Suppressor macrophage (primary cell): ENCODE results near the gene KCNJ12.
"Not testable (repeated sequence)": the region's sequence is repeated elsewhere in the genome, so short reads cannot be mapped to it uniquely, and the experiment has no call there.

Experiments used
- DNase-seq, 4 experiments: peaks; one replicate each; pipeline ENCODE4 v3.0.0-alpha.2; 2020 to 2022

Gene KCNJ12

GRCh38 chr17:21349358-21350050, 26.7 kb upstream of the KCNJ12 start:
- not testable (repeated sequence) for DNase-seq

GRCh38 chr17:21350495-21350894, 25.7 kb upstream of the KCNJ12 start:
- not testable (repeated sequence) for DNase-seq

- DNase-seq: no peak
These were observed 24.6 kb upstream of the KCNJ12 start for GRCh38 chr17:21351366-21352065.

GRCh38 chr17:21352221-21352980, 23.8 kb upstream of the KCNJ12 start:
- no peak for DNase-seq

DNA sequence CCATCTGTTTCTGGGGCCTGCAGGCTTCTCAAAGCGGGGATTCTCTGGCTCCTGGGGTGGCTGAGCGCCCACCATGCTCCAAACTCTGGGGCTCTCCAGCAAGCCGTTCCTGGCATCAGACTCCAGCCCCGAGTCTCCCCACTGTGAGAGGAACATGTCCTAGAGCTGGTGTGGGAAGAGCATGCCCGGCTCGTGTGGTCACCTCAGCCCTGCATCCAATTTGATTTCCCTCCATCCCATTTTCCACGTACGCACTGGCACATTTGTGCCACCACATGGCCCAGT, 23.2 kb upstream of the KCNJ12 start:
- no peak for DNase-seq

GRCh38 chr17:21353326-21354010, 22.7 kb upstream of the KCNJ12 start:
- DNase-seq: peak in 2 of 4 experiments; percentile 11 to 20

GRCh38 chr17:21354796-21355385, 21.3 kb upstream of the KCNJ12 start:
- no peak for DNase-seq

GRCh38 chr17:21355586-21355985, 20.6 kb upstream of the KCNJ12 start:
- no peak for DNase-seq

GRCh38 chr17:21356537-21357127, 19.5 kb upstream of the KCNJ12 start:
- no peak for DNase-seq

DNA sequence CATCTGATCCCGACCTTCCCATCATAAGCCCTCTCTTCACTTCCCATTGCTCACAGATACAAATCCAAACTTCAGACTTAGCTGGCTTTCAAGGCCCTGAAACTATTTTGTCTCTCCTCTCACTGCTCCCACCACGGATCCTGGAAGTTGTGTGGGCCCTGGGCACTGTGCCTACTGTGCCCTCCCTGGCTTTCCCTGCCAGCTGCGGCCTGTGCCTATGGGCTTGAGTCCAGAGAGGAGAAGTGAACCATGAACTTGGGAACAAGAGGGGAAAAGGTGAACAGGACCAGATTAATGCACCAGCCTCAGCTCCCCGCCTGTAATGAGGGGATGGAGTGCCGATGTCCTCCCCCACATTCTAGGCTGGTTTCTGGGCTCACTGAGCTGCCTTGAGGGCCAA, 18.9 kb upstream of the KCNJ12 start:
- no peak for DNase-seq

DNA sequence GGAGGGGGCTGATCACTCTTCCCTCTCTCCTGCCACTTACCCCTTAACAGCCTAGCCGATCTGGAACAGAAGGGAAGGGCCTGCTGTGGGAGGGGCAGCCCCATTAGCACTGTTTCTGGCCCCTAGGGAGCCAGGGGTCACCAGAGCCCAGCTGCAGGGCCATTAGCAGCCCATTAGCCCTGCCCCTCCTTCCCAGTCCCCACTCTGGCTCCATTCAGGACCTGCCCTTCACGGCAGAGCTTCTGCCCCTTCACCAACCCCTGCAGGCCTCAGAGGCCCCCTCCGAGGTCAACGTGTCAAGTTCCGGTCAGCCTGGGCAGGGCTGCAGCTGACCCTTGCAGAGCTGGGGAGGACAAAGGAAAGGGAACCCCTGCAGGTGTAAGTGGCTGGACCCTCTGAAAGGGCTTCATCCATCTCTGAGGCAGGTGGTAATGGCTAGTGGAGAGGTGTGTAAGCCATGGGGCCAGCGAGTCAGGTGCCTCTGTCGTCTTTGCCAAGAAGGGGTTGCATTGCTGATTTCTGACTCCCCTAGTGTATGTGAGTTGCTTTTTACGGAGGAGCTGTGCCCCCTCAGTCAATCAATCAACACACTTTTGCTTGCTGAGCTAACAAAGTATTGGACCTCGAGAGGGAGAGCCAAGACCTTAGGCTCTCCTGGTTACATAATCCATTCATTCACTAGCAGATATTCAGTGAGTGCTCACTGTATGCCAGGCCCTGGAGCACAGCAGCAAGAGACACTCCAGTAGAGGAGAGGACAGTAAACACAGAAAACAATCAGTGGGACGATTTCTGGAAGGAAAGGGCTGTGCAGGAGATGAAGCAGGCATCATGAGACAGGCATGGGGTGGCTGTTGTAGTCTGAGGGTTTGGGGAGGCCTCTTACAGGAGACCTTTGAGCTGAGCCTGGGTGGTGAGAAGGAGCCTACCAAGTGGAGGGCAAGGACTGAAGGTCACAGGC, 18.2 kb upstream of the KCNJ12 start:
- DNase-seq: no peak

DNA sequence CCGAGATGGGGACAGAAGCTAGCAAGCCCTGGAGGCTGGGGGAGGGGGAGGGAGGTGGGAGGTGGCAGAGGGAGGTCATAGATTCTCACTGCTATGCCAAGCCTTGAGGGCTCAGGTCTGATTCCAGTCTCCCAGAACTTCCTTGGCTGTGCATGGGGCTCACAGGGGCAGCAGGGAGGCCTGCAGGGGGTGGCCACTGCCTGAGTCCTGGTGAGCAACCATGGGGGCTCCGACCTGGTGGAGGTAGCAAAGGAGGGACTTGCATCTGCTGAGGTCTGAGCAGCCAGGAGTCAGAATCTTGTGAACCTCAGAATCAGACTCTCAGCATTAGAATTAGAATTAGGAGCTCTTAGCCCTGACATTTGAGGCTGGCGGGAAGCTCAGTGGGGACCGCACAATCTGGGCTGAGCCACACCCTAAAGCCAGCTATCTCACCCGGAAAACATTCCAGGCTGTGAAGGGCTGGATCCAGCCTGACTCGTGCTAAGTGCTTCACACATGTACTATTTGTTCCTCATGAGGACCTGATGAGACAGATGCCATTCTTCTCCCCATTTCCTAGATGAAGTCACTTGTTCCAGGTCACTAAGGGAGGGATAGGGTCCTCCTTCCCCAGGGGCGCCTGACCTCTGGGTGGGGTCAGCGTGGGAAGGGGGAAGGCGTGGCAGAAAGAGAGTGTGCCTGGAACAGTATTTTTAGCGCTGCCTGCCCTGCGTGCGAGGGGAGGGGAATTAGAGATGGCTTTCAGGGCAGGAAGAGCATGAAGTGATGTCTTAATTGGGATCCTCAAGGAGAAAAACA, 17.3 kb upstream of the KCNJ12 start:
- DNase-seq: no peak

DNA sequence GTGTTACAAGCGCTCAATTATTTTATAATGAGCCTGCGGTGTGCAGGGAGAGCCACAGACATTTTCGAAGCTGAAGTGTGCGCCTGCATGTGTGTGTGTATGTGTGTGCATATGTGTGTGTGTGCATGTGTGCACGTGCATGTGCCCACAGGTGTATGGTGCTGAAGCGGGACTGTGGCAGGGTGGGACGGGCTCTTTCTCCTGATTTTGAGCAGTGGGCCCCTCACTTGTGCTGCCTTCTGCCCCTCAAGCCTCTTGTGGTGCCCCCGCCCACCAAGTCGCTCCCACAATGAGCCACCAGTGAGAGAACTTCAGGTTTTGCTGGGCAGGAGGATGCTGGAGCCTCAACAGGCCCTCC, 16.7 kb upstream of the KCNJ12 start:
- no peak for DNase-seq

- peak in 1 of 4 experiments; percentile 19 for DNase-seq
These were observed 16.1 kb upstream of the KCNJ12 start for GRCh38 chr17:21360048-21360447.

GRCh38 chr17:21361020-21361809, 14.9 kb upstream of the KCNJ12 start:
- no peak for DNase-seq

DNA sequence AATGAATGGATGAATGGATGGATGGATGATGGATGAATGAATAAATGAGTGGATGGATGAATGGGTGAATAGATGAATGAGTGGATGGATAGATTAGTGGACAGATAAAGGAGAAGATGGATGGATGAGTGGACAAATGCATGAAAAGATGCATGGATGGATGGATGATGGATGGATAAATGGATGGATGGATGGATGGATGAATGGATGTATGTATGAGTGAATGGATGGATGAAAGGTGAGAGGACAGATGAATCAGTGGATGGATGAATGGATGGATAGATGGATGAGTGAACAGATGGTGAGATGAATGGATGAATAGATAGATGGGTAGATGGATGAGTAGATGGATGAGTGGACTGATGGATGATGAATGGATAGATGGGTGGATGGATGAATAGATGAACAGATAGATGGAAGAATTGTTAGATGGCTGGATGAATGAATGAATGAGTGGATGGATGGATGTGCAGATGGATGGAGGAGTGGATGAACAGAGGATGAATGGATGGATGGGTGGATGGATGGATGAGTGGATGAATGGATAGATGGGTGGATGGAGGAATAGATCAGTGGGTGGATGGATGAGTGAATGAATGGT, 13.7 kb upstream of the KCNJ12 start:
- DNase-seq: no peak

DNA sequence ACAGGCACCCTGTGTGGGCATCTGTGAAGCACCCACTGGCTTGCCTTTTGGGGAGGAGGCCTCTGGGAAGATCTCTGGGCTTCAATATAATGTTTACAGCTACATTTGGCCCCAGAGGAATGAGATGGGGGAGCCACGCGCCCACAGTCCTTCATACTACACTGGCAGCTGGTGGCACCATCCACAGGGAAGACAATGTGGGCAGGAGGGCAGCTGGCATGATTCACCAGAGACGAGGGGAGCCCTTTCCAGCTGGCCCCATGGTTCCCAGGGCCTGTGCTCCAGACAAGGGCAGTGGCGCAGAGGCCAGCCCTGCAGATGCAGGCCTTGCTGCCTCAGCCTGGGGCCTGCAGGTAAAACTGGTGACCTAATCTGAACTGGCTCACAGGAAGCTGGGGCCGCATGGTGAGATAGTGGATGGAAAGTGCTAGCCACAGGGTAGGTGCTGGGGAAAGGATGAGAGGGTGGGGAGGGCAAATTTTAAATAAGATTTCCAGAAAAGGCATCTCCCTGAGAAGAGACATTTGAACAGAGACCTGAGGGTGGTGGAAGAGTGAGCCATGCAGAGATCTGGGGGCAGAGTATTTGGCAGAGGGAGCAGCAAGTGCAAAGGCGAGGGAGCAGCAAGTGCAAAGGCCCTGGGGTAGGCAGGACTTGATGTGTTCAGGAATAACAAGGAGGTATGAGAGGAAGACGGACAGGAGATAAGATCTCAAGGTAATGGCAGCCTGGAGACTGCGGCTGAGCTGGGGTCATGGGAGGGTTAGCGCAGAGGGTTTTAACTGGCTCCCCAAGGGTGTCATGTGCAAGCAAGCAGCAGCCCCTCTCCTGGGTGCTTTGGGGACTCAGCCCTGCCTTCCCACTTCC, 12.1 kb upstream of the KCNJ12 start:
- DNase-seq: no peak

- no peak for DNase-seq
These were observed 11.1 kb upstream of the KCNJ12 start for GRCh38 chr17:21365016-21365415.
